Measurements from ENCODE around the gene HOXB4.

HOXB4 gene

DNA sequence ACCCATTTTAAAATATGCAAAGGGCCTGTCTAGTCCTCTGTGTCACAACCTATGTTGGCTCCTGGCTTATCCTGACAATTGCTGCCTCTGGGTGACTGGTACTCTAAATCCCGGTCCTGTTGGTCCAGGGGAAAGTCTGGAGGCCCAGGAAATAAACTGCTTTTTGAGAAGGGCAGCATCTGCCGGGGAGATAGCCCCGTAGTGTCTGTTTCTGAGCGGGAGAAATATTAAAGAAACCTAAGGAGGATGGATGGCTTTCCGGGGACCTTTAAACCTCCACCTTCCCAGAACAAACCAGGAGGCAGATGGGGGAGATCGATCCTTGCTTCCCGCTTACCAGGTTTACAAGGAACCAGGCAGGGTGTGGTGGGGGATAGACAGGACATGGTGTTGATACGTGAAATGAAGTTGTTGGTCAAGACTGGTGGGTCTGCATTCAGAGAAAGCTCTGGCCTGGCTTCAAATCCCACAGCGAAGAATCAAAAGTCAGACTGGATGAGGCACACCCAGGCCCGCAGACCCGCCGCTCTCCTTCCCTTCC is 37.0 kb downstream of the HOXB4 start:
- TF ChIP-seq FOXP2 (optimal IDR thresholded peaks at IDR 0.05; ENCODE audit: borderline replicate concordance, extremely low read depth, extremely low read length, insufficient read depth) (no peak), SIN3A (IDR thresholded peaks at IDR 0.05; ENCODE audit: borderline replicate concordance, insufficient read depth, low read length) (no peak), TAF1 (IDR thresholded peaks at IDR 0.05; ENCODE audit: borderline replicate concordance, insufficient read depth, low read length) (no peak), POLR2AphosphoS5 (IDR thresholded peaks at IDR 0.05; ENCODE audit: low read depth, low read length) (no peak)
- TF ChIP-seq, protein P1, sequence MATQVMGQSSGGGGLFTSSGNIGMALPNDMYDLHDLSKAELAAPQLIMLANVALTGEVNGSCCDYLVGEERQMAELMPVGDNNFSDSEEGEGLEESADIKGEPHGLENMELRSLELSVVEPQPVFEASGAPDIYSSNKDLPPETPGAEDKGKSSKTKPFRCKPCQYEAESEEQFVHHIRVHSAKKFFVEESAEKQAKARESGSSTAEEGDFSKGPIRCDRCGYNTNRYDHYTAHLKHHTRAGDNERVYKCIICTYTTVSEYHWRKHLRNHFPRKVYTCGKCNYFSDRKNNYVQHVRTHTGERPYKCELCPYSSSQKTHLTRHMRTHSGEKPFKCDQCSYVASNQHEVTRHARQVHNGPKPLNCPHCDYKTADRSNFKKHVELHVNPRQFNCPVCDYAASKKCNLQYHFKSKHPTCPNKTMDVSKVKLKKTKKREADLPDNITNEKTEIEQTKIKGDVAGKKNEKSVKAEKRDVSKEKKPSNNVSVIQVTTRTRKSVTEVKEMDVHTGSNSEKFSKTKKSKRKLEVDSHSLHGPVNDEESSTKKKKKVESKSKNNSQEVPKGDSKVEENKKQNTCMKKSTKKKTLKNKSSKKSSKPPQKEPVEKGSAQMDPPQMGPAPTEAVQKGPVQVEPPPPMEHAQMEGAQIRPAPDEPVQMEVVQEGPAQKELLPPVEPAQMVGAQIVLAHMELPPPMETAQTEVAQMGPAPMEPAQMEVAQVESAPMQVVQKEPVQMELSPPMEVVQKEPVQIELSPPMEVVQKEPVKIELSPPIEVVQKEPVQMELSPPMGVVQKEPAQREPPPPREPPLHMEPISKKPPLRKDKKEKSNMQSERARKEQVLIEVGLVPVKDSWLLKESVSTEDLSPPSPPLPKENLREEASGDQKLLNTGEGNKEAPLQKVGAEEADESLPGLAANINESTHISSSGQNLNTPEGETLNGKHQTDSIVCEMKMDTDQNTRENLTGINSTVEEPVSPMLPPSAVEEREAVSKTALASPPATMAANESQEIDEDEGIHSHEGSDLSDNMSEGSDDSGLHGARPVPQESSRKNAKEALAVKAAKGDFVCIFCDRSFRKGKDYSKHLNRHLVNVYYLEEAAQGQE (IDR thresholded peaks at IDR 0.05; ENCODE audit: insufficient read depth in 1 of 2, low read depth in 2 of 2, low read length in 2 of 2) = no peak

DNA sequence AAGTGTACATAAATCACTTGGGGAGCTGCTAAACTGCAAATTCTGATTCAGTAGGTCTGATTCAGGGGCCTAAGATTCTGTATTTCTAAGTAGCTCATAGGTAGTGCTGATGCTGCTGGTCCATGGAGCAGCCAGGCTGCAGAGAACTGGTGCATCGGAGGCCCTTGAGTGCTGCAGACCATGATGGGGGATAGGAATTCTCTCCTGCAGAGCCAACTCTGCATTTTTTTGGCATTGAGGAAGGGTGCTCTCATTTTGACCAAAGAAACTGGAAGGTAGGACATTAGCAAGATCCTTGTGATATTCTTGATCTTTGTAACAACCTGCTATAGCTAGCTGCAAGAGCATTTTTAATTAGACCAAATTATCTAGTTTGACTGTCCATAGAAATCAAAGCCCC is 37.9 kb downstream of the HOXB4 start:
- TF ChIP-seq, protein P1 (IDR thresholded peaks at IDR 0.05; ENCODE audit: insufficient read depth in 1 of 2, low read depth in 2 of 2, low read length in 2 of 2) = no peak
- no peak for TF ChIP-seq TAF1 (IDR thresholded peaks at IDR 0.05; ENCODE audit: borderline replicate concordance, insufficient read depth, low read length)
- no peak for TF ChIP-seq FOXP2 (optimal IDR thresholded peaks at IDR 0.05; ENCODE audit: borderline replicate concordance, extremely low read depth, extremely low read length, insufficient read depth)
- TF ChIP-seq POLR2AphosphoS5 (IDR thresholded peaks at IDR 0.05; ENCODE audit: low read depth, low read length) = no peak
- TF ChIP-seq SIN3A (IDR thresholded peaks at IDR 0.05; ENCODE audit: borderline replicate concordance, insufficient read depth, low read length) = no peak

DNA sequence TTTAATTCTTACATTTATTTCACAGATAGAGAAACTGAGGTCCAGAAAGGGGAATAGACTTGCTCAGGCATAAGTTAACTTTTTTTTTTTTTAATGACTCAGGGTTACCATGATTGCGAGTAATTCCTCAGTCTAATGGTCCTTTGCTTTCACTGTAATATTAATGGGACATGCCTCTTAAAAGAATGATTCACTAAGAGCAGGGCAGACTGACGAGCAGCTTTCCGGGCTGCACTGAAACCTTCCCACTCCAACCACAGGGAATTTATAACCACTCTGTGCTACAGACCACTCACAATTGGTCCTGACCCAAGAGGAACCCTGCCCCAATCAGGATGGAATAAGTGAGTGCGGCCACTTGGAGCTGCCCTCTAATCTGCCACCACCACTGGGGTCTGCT is 39.0 kb downstream of the HOXB4 start:
- no peak for TF ChIP-seq POLR2AphosphoS5 (IDR thresholded peaks at IDR 0.05; ENCODE audit: low read depth, low read length)
- TF ChIP-seq SIN3A (IDR thresholded peaks at IDR 0.05; ENCODE audit: borderline replicate concordance, insufficient read depth, low read length) = no peak
- TF ChIP-seq FOXP2 (optimal IDR thresholded peaks at IDR 0.05; ENCODE audit: borderline replicate concordance, extremely low read depth, extremely low read length, insufficient read depth) = no peak
- TF ChIP-seq, protein P1 (IDR thresholded peaks at IDR 0.05; ENCODE audit: insufficient read depth in 1 of 2, low read depth in 2 of 2, low read length in 2 of 2) = no peak
- no peak for TF ChIP-seq TAF1 (IDR thresholded peaks at IDR 0.05; ENCODE audit: borderline replicate concordance, insufficient read depth, low read length)

DNA sequence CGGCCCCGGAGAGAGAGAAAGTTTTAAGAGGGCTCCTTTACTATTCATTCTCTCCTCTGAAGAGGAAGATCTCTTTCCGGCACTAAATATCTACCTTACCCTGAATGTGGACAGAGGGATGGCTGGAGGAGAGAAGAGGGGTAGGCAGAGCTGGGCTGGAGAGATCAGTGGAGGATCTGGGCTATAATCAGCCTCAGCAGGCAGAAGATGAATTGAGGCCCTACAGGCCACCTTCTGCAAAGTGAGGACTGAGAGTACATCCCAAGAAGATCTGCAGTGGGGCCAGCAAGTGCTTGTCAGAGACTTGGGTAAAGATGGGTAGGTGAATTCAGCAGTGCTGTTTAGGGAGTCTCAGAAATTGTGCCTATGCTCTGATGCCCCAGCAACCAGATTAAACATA is 40.8 kb downstream of the HOXB4 start:
- TF ChIP-seq TAF1 (IDR thresholded peaks at IDR 0.05; ENCODE audit: borderline replicate concordance, insufficient read depth, low read length) (no peak), POLR2AphosphoS5 (IDR thresholded peaks at IDR 0.05; ENCODE audit: low read depth, low read length) (no peak), FOXP2 (optimal IDR thresholded peaks at IDR 0.05; ENCODE audit: borderline replicate concordance, extremely low read depth, extremely low read length, insufficient read depth) (no peak), SIN3A (IDR thresholded peaks at IDR 0.05; ENCODE audit: borderline replicate concordance, insufficient read depth, low read length) (no peak)
- TF ChIP-seq, protein P1 (IDR thresholded peaks at IDR 0.05; ENCODE audit: insufficient read depth in 1 of 2, low read depth in 2 of 2, low read length in 2 of 2) = no peak

DNA sequence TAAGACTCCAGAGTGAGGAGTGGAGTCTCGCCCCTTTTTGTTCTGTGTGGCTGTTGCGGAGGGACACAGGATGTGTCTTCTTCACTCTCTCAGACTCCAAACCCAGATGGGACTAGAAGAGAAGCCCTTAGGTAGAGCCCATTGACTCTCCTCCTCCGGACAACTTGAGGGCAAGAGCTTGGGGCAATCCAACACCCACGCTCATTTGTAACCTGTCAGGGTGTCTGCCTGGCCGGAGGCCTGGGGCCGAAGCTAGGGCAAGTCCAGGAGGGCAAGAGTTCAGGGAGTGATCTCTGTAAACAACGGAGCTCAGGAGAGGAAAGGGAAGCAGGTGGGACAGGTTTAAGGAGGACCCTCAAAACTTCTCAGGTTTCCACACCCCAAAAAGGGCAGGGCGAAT is 45.9 kb downstream of the HOXB4 start:
- TF ChIP-seq FOXP2 (optimal IDR thresholded peaks at IDR 0.05; ENCODE audit: borderline replicate concordance, extremely low read depth, extremely low read length, insufficient read depth) (no peak), POLR2AphosphoS5 (IDR thresholded peaks at IDR 0.05; ENCODE audit: low read depth, low read length) (no peak), TAF1 (IDR thresholded peaks at IDR 0.05; ENCODE audit: borderline replicate concordance, insufficient read depth, low read length) (no peak), SIN3A (IDR thresholded peaks at IDR 0.05; ENCODE audit: borderline replicate concordance, insufficient read depth, low read length) (no peak)
- TF ChIP-seq, protein P1 (IDR thresholded peaks at IDR 0.05; ENCODE audit: insufficient read depth in 1 of 2, low read depth in 2 of 2, low read length in 2 of 2) = no peak
